Right lobe of liver (tissue), 6 donors: ENCODE data around the gene DOHH. TPM values are rescaled to one million over a fixed set of nuclear protein-coding genes. Genes with fewer than 3 reads are reported as not detected.
A peak's percentile ranks its signal among the peaks of the same experiment; 100 is the strongest.

Source experiments
- ATAC-seq, 4 donors: fragments of 200-7000 bp; cut with Tn5 transposase; one replicate each; pipeline ENCODE4 v1.9.1; 2020; ENCODE audit warnings: mild to moderate bottlenecking in 4 of 4, moderate library complexity in 4 of 4
- DNase-seq, 3 donors: peaks; one replicate each; pipeline ENCODE4 v3.0.0-alpha.2; 2020
- H3K27ac ChIP-seq, 3 donors: fragments of 200-600 bp; one replicate each; pipeline ENCODE4 v1.8.0; 2022
- H3K27me3 ChIP-seq, 2 donors: fragments of 200-600 bp; one replicate each; pipeline ENCODE4 v1.8.0; 2022
- H3K36me3 ChIP-seq, 4 donors: fragments of 200-600 bp; sonication (generic) in 1 of 4; one replicate each; pipeline versions ENCODE4 v1.5.1 to v1.8.0; 2017 to 2022; ENCODE audit warnings: control low read depth in 1 of 4
- H3K4me1 ChIP-seq, 4 donors: fragments of 200-600 bp; sonication (generic) in 1 of 4; one replicate each; pipeline versions ENCODE4 v1.5.1 to v1.8.0; 2017 to 2022; ENCODE audit warnings: control low read depth in 1 of 4
- H3K4me3 ChIP-seq, 3 donors: fragments of 200-600 bp; one replicate each; pipeline ENCODE4 v1.8.0; 2022
- H3K9me3 ChIP-seq, 4 donors: fragments of 200-600 bp; sonication (generic) in 1 of 4; one replicate each; pipeline versions ENCODE4 v1.5.1 to v1.8.0; 2017 to 2022; ENCODE audit warnings: control low read depth in 1 of 4
- CTCF ChIP-seq, 4 donors: fragments of 200-600 bp in 3 of 4; fragments of 450-650 bp in 1 of 4; IDR thresholded peaks; one replicate each; pipeline versions ENCODE4 v1.5.1 to v1.8.0; 2016 to 2022; ENCODE audit warnings: antibody characterized with exemption in 4 of 4, mild to moderate bottlenecking in 2 of 4
- POLR2A ChIP-seq: fragments of 450-650 bp; IDR thresholded peaks from one replicate; pipeline ENCODE4 v1.6.1; 2017; ENCODE audit warnings: antibody characterized with exemption, mild to moderate bottlenecking
- WGBS: methylation state at CpG from one replicate; pipeline ENCODE4 v1.1.6; 2018; ENCODE audit warnings: low coverage, low lambda C conversion rate; ENCODE audit not compliant: insufficient coverage; ENCODE audit errors: missing lambda C conversion rate; 5-methylcytosine and 5-hydroxymethylcytosine counted together
- intact Hi-C, 2 donors: fragments of 100-400 bp; cut with DNase I; formaldehyde crosslinking; loops; one replicate each; pipeline versions ENCODE4 v1.11.2 to v1.14.1; 2022
- total RNA-seq, 6 experiments: library from RNA; depleted of rRNA in 2 of 6; stranded (reverse); fragments of >200 nt in 2 of 6; fragmentation: NEBNext Ultra II Directional in 3 of 6; extraction: Animal tissue kit (Norgen Biotek cat#: 25700) in 3 of 6; gene quantifications; one replicate each; pipeline versions ENCODE4 v1.1.0 to v1.2.4, GENCODE V29; 2016 to 2023
- donor health status: DM: no; HTN: yes; CAD: no.
- donor health status: DM: no; HTN: no; CAD: no.
- donor health status: DM: no; HTN: no; CAD: no.
- donor health status: DM: no; HTN: yes; CAD: no.
- donor health status: DM: no; HTN: yes; CAD: no.

DOHH gene
- total RNA-seq, 6 experiments from 2014 or later: 3.7 to 16.7 (median 4.9) TPM

- TF ChIP-seq CTCF (IDR thresholded peaks at IDR 0.05) (no peak), POLR2A (no peak)
- no peak for ATAC-seq
Observed at GRCh38 chr19:3503036-3503572, 2.6 kb upstream of the DOHH start.

GRCh38 chr19:3501780-3502179 lies 1.3 kb upstream of the DOHH start:
- ATAC-seq (no peak), DNase-seq (no peak)
- H3K27me3 ChIP-seq: no peaks in the 10 kb centered on the region
- H3K27ac ChIP-seq: no peak overlapping the region
- no peak for TF ChIP-seq POLR2A
- TF ChIP-seq CTCF (IDR thresholded peaks at IDR 0.05): no peak
- peaks cover 0 to 19% (median 7%) of the 10 kb centered on the region in 4 donors for H3K4me1 ChIP-seq
- 84% methylated on average over 3 of the region's 3 CpGs for WGBS
- H3K9me3 ChIP-seq: no peaks in the 10 kb centered on the region
- no peak overlapping the region for H3K4me3 ChIP-seq
- intact Hi-C loops: no loop called here
- no peaks in the 10 kb centered on the region for H3K36me3 ChIP-seq

More at GRCh38 chr19:3503036-3503572, 2.6 kb upstream of the DOHH start:
- Histone ChIP-seq H3K27me3 (no peaks in the 10 kb centered on the region), H3K4me1 (peaks cover 0 to 19% (median 7%) of the 10 kb centered on the region in 4 donors), H3K36me3 (no peaks in the 10 kb centered on the region), H3K4me3 (no peak overlapping the region), H3K9me3 (no peaks in the 10 kb centered on the region), H3K27ac (no peak overlapping the region)
- intact Hi-C loops: no loop called here
- WGBS: 69% methylated on average over 7 of the region's 13 CpGs
- DNase-seq: peak in 1 of 3 donors; percentile 48

GRCh38 chr19:3499738-3500428 lies 591 bp downstream of the DOHH start:
- no peak for DNase-seq
- TF ChIP-seq POLR2A: no peak
- no peak for TF ChIP-seq CTCF (IDR thresholded peaks at IDR 0.05)
- Histone ChIP-seq H3K27ac (peak overlapping the region; percentile 89 to 100 (median 99)), H3K4me3 (peak overlapping the region; percentile 92 to 99 (median 99)), H3K27me3 (no peaks in the 10 kb centered on the region), H3K36me3 (peaks cover 0 to 14% (median 3%) of the 10 kb centered on the region in 4 donors), H3K4me1 (peaks cover 0 to 13% (median 5%) of the 10 kb centered on the region in 4 donors), H3K9me3 (no peaks in the 10 kb centered on the region)
- intact Hi-C loops: no loop called here
- peak; percentile 6 to 14 (median 8) for ATAC-seq
- WGBS: 21% methylated on average over 16 of the region's 18 CpGs

GRCh38 chr19:3497757-3498520 lies 2.5 kb downstream of the DOHH start:
- H3K27me3 ChIP-seq: no peaks in the 10 kb centered on the region
- H3K27ac ChIP-seq: no peak overlapping the region
- WGBS: 92% methylated on average over 3 of the region's 5 CpGs
- TF ChIP-seq POLR2A (no peak), CTCF (IDR thresholded peaks at IDR 0.05) (no peak)
- no peak overlapping the region for H3K4me3 ChIP-seq
- H3K9me3 ChIP-seq: no peaks in the 10 kb centered on the region
- intact Hi-C loops: no loop called here
- H3K36me3 ChIP-seq: peaks cover 0 to 24% (median 4%) of the 10 kb centered on the region in 4 donors
- DNase-seq (no peak), ATAC-seq (no peak)
- peaks cover 0 to 11% (median 5%) of the 10 kb centered on the region in 4 donors for H3K4me1 ChIP-seq
